H54 (cell line): ENCODE results near the gene RNU6-8.

Source experiments
- DNase-seq: peaks from one replicate; pipeline ENCODE4 v3.0.0; 2011; ENCODE audit warnings: low spot score, mixed read lengths; ENCODE audit not compliant: insufficient read length
- FAIRE-seq: peaks from 3 replicates; lab custom pipeline; 2011; peaks lifted over from hg19 to GRCh38; lab: Jason Lieb, UNC
- POLR2A ChIP-seq: IDR thresholded peaks from 2 replicates; pipeline ENCODE4 v1.6.1; 2011; ENCODE audit warnings: low read depth, mild to moderate bottlenecking, low read length

The RNU6-8 gene

GRCh38 chr14:32166029-32166428 lies 37.0 kb downstream of the RNU6-8 start:
- no peak for TF ChIP-seq POLR2A
- no peak for DNase-seq

More at GRCh38 chr14:32166029-32166428, 37.0 kb downstream of the RNU6-8 start:
- no peak for FAIRE-seq
